Measurements from ENCODE around the gene LRRTM4.

The LRRTM4 gene

GRCh38 chr2:77469106-77469505, 53.1 kb downstream of the LRRTM4 start:
- DNase-seq = no peak

GRCh38 chr2:77459840-77460239, 62.3 kb downstream of the LRRTM4 start:
- no peak for DNase-seq

GRCh38 chr2:77458216-77458615, 64.0 kb downstream of the LRRTM4 start:
- no peak for DNase-seq

GRCh38 chr2:77457665-77458064, 64.5 kb downstream of the LRRTM4 start:
- DNase-seq = no peak

GRCh38 chr2:77443076-77443475, 79.1 kb downstream of the LRRTM4 start:
- no peak for DNase-seq

- DNase-seq = no peak
These were observed 87.3 kb downstream of the LRRTM4 start for GRCh38 chr2:77434880-77435279.

GRCh38 chr2:77428946-77429345, 93.2 kb downstream of the LRRTM4 start:
- no peak for DNase-seq

- DNase-seq = no peak
These were observed 100.2 kb downstream of the LRRTM4 start for GRCh38 chr2:77421971-77422370.

- no peak for DNase-seq
These were observed 103.6 kb downstream of the LRRTM4 start for GRCh38 chr2:77418537-77418936.

GRCh38 chr2:77404189-77404588, 118.0 kb downstream of the LRRTM4 start:
- DNase-seq = no peak

GRCh38 chr2:77398970-77399600, 123.1 kb downstream of the LRRTM4 start:
- no peak for DNase-seq

GRCh38 chr2:77397763-77398162, 124.4 kb downstream of the LRRTM4 start:
- DNase-seq = no peak

GRCh38 chr2:77395011-77395410, 127.2 kb downstream of the LRRTM4 start:
- DNase-seq = no peak

GRCh38 chr2:77391119-77391518, 131.1 kb downstream of the LRRTM4 start:
- no peak for DNase-seq

- no peak for DNase-seq
These were observed 134.9 kb downstream of the LRRTM4 start for GRCh38 chr2:77387324-77387723.

- DNase-seq = no peak
These were observed 149.5 kb downstream of the LRRTM4 start for GRCh38 chr2:77372636-77373035.

GRCh38 chr2:77370511-77370910, 151.7 kb downstream of the LRRTM4 start:
- no peak for DNase-seq

GRCh38 chr2:77363277-77363676, 158.9 kb downstream of the LRRTM4 start:
- DNase-seq = no peak

- DNase-seq = no peak
These were observed 173.4 kb downstream of the LRRTM4 start for GRCh38 chr2:77348821-77349220.

GRCh38 chr2:77336013-77336412, 186.2 kb downstream of the LRRTM4 start:
- no peak for DNase-seq

- no peak for DNase-seq
These were observed 193.8 kb downstream of the LRRTM4 start for GRCh38 chr2:77328134-77328931.

- no peak for DNase-seq
These were observed 196.8 kb downstream of the LRRTM4 start for GRCh38 chr2:77325395-77325794.

GRCh38 chr2:77322431-77322830, 199.7 kb downstream of the LRRTM4 start:
- no peak for DNase-seq

GRCh38 chr2:77314721-77315120, 207.5 kb downstream of the LRRTM4 start:
- DNase-seq = peak; percentile 36

GRCh38 chr2:77310416-77310815, 211.8 kb downstream of the LRRTM4 start:
- no peak for DNase-seq
